Measurements from ENCODE around the gene SOAT2. TPM values are rescaled to one million over a fixed set of nuclear protein-coding genes. Genes with fewer than 3 reads are reported as not detected.
"Not testable (repeated sequence)": the region's sequence is repeated elsewhere in the genome, so short reads cannot be mapped to it uniquely, and the experiment has no call there.

Gene SOAT2
- total and polyA plus RNA-seq, 2 donors (not counting 3 experiments of a cell fraction or from before 2014, with no cell fraction given), result not detected

- CTCF ChIA-PET, result interaction anchor here (0.7 kb wide), 1 partner anchor 10 kb away, joined by 3 read pairs; no protein-coding TSS in a partner anchor
- Histone ChIP-seq H3K27me3 (ENCODE audit: control insufficient read depth in 2 of 2, insufficient read depth in 2 of 2, low read length in 2 of 2) (no peaks in the 10 kb centered on the region), H4K20me1 (replicated peaks; ENCODE audit: control insufficient read depth, extremely low read depth, insufficient read depth, low read length) (no peaks in the 10 kb centered on the region), H3K9me1 (replicated peaks; ENCODE audit: control insufficient read depth, extremely low read depth, insufficient read depth, low read length) (no peaks in the 10 kb centered on the region), H3K9me3 (replicated peaks; ENCODE audit: control insufficient read depth, insufficient read depth, low read length) (no peaks in the 10 kb centered on the region), H3K36me3 (ENCODE audit: control insufficient read depth in 2 of 2, extremely low read depth in 1 of 2, insufficient read depth in 2 of 2, low read length in 2 of 2) (no peaks in the 10 kb centered on the region), H3K4me2 (ENCODE audit: insufficient read depth, low read length) (no peak overlapping the region), H2AFZ (ENCODE audit: low read depth, low read length) (no peak overlapping the region), H3K79me2 (ENCODE audit: control insufficient read depth, insufficient read depth, low read length) (no peaks in the 10 kb centered on the region), H3K27ac (ENCODE audit: insufficient read depth, low read depth, low read length) (no peak overlapping the region), H3K9ac (replicated peaks; ENCODE audit: extremely low read depth, insufficient read depth, low read length) (no peak overlapping the region), H3K4me3 (replicated peaks in 1 of 3; ENCODE audit: insufficient read depth in 1 of 3, low read depth in 1 of 3, low read length in 3 of 3) (no peak overlapping the region), H3K4me1 (ENCODE audit: control insufficient read depth, extremely low read depth, insufficient read depth, low read length) (no peaks in the 10 kb centered on the region)
- dilution Hi-C loops (cut with MboI; ENCODE audit: extremely low pct_ligation_motif_present, low sequenced_read_pairs), result no loop called here
- FAIRE-seq (no peak), DNase-seq (ENCODE audit: low read depth, low spot score) (no peak)
- TF ChIP-seq JUN (IDR thresholded peaks at IDR 0.05; ENCODE audit: borderline replicate concordance, insufficient read depth, insufficient read length, low read depth), result no peak
- TF ChIP-seq EZH2 (IDR thresholded peaks at IDR 0.05; ENCODE audit: borderline replicate concordance, low read depth, low read length, severe bottlenecking), result no peak
- TF ChIP-seq FOS (IDR thresholded peaks at IDR 0.05; ENCODE audit: borderline replicate concordance, insufficient read depth, low read length), result no peak
- TF ChIP-seq, protein P1, sequence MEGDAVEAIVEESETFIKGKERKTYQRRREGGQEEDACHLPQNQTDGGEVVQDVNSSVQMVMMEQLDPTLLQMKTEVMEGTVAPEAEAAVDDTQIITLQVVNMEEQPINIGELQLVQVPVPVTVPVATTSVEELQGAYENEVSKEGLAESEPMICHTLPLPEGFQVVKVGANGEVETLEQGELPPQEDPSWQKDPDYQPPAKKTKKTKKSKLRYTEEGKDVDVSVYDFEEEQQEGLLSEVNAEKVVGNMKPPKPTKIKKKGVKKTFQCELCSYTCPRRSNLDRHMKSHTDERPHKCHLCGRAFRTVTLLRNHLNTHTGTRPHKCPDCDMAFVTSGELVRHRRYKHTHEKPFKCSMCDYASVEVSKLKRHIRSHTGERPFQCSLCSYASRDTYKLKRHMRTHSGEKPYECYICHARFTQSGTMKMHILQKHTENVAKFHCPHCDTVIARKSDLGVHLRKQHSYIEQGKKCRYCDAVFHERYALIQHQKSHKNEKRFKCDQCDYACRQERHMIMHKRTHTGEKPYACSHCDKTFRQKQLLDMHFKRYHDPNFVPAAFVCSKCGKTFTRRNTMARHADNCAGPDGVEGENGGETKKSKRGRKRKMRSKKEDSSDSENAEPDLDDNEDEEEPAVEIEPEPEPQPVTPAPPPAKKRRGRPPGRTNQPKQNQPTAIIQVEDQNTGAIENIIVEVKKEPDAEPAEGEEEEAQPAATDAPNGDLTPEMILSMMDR (IDR thresholded peaks at IDR 0.05; ENCODE audit: extremely low read depth in 1 of 2, insufficient read depth in 1 of 2, low read depth in 1 of 2, low read length in 2 of 2), result no peak
- TF ChIP-seq POLR2A (IDR thresholded peaks at IDR 0.05; ENCODE audit: low read depth, low read length), result no peak
- TF ChIP-seq MYC (IDR thresholded peaks at IDR 0.05; ENCODE audit: low read depth, low read length), result no peak
- TF ChIP-seq GATA2 (IDR thresholded peaks at IDR 0.05; ENCODE audit: insufficient read depth, insufficient read length, low read depth, low read length), result no peak
- TF ChIP-seq MAX (IDR thresholded peaks at IDR 0.05; ENCODE audit: insufficient read depth, insufficient read length), result no peak
- no peak for TF ChIP-seq POLR2AphosphoS5 (IDR thresholded peaks at IDR 0.05; ENCODE audit: insufficient read depth, low read depth, low read length)
- POLR2A ChIA-PET, result no interaction called here
- intact Hi-C loops (cut with micrococcal nuclease), result no loop called here
- no TSS peak for BruUV-seq (replicated peaks)
These were observed 3.8 kb downstream of the SOAT2 start for GRCh38 chr12:53107122-53107521.

DNA sequence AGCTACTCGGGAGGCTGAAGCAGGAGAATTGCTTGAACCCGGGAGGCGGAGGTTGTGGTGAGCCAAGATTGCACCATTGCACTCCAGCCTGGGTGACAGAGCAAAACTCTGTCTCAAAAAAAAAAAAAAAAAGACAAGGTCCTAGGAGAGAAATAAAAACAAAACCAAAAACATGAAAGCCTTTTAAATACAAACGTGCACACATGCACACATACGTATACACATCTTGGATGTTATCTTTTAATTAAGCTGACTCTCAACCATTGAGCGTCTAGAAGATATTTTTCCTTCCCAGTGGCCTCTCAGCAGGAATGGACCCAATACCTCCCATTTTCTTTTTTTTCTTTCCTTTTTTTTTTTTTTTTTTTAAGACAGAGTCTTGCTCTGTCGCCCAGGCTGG lies 9.1 kb downstream of the SOAT2 start:
- H3K4me1 ChIP-seq (ENCODE audit: control insufficient read depth, extremely low read depth, insufficient read depth, low read length); H3K4me2 ChIP-seq (ENCODE audit: insufficient read depth, low read length); H3K27ac ChIP-seq (ENCODE audit: insufficient read depth, low read depth, low read length); H3K4me3 ChIP-seq (replicated peaks in 1 of 3; ENCODE audit: insufficient read depth in 1 of 3, low read depth in 1 of 3, low read length in 3 of 3); DNase-seq (ENCODE audit: low read depth, low spot score); H3K27me3 ChIP-seq (ENCODE audit: control insufficient read depth in 2 of 2, insufficient read depth in 2 of 2, low read length in 2 of 2); intact Hi-C loops (cut with micrococcal nuclease); H3K9me1 ChIP-seq (replicated peaks; ENCODE audit: control insufficient read depth, extremely low read depth, insufficient read depth, low read length); H2AFZ ChIP-seq (ENCODE audit: low read depth, low read length); POLR2A ChIA-PET; H3K36me3 ChIP-seq (ENCODE audit: control insufficient read depth in 2 of 2, extremely low read depth in 1 of 2, insufficient read depth in 2 of 2, low read length in 2 of 2); dilution Hi-C loops (cut with MboI; ENCODE audit: extremely low pct_ligation_motif_present, low sequenced_read_pairs); H3K9ac ChIP-seq (replicated peaks; ENCODE audit: extremely low read depth, insufficient read depth, low read length); FAIRE-seq; BruUV-seq (replicated peaks); H3K79me2 ChIP-seq (ENCODE audit: control insufficient read depth, insufficient read depth, low read length); H4K20me1 ChIP-seq (replicated peaks; ENCODE audit: control insufficient read depth, extremely low read depth, insufficient read depth, low read length); H3K9me3 ChIP-seq (replicated peaks; ENCODE audit: control insufficient read depth, insufficient read depth, low read length): not testable (repeated sequence)
- CTCF ChIA-PET, result interaction anchor here (1.0 to 1.3 kb wide), 2 partner anchors 47 kb away, joined by 3 read pairs; no protein-coding TSS in a partner anchor

Data from endothelial cell of umbilical vein (primary cell).